OCI-LY1 (cell line): Measurements from ENCODE around the gene SLC17A1.

Experiments
- CTCF ChIP-seq: fragments of 200-600 bp; sonication (generic), shearing (Covaris generic); IDR thresholded peaks from 2 replicates; pipeline ENCODE4 v1.5.1; 2017; ENCODE audit warnings: mild to moderate bottlenecking, antibody characterized with exemption, low read length, moderate library complexity, mixed read lengths
- EZH2 ChIP-seq: fragments of 200-600 bp; sonication (generic), shearing (Covaris generic); IDR thresholded peaks from 2 replicates; pipeline ENCODE4 v1.8.0; 2017; ENCODE audit warnings: borderline replicate concordance, mixed run types, mild to moderate bottlenecking, antibody characterized with exemption, low read length, moderate library complexity, mixed read lengths

GRCh38 chr6:25750906-25751305 is 80.9 kb downstream of the SLC17A1 start:
- TF ChIP-seq CTCF (no peak), EZH2 (no peak)
